Measurements from ENCODE around the gene RNF220. TPM values are rescaled to one million over a fixed set of nuclear protein-coding genes. Genes with fewer than 3 reads are reported as not detected.

Gene RNF220
- polyA plus RNA-seq, 1 donor from 2014 or later, result 142 TPM

DNA sequence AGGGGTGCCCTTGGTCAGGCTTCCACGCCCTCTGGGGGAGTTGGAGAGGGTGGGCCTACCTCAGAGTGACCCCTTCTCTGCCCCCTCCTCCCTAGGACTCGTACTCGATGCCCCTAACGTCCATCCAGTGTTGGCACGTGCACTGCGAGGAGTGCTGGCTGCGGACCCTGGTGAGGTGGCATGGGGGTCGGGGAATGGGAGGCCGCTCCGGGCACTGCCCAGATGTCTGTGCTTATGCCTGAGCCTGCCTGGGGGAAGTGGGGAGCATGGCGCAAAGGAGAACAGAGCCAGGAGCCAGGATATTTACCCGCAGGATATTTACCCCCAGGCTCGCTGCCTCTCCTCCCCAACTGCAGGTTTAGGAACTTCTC is 244.7 kb downstream of the RNF220 start:
- Histone ChIP-seq H3K27me3 (ENCODE audit: insufficient read depth, low read depth, low read length) (no peaks in the 10 kb centered on the region), H3K9ac (ENCODE audit: low read length) (peak overlapping the region; percentile 23), H4K20me1 (ENCODE audit: insufficient read depth) (no peaks in the 10 kb centered on the region), H3K36me3 (ENCODE audit: insufficient read depth, low read length) (no peaks in the 10 kb centered on the region), H3K9me3 (ENCODE audit: low read length) (no peaks in the 10 kb centered on the region), H3K9me2 (ENCODE audit: insufficient read depth, low read length) (no peaks in the 10 kb centered on the region), H3F3A (ENCODE audit: insufficient read depth, low read length, poor library complexity, severe bottlenecking) (no peaks in the 10 kb centered on the region), H3K4me3 (ENCODE audit: low read length) (no peak overlapping the region), H2AFZ (ENCODE audit: low read depth, low read length) (no peak overlapping the region), H3K79me2 (replicated peaks; ENCODE audit: insufficient read depth, low read length) (no peaks in the 10 kb centered on the region), H3K27ac (ENCODE audit: low read length) (no peak overlapping the region), H3K4me2 (ENCODE audit: low read length) (no peak overlapping the region)
- TF ChIP-seq SMC3 (conservative IDR thresholded peaks at IDR 0.05; ENCODE audit: poor library complexity), result no peak
- TF ChIP-seq POLR2AphosphoS5 (IDR thresholded peaks at IDR 0.05), result no peak
- TF ChIP-seq MXI1 (conservative IDR thresholded peaks at IDR 0.05; ENCODE audit: poor library complexity, severe bottlenecking), result no peak
- TF ChIP-seq EZH2 (IDR thresholded peaks at IDR 0.05; ENCODE audit: borderline replicate concordance, insufficient read depth, low read length, poor library complexity, severe bottlenecking), result no peak

DNA sequence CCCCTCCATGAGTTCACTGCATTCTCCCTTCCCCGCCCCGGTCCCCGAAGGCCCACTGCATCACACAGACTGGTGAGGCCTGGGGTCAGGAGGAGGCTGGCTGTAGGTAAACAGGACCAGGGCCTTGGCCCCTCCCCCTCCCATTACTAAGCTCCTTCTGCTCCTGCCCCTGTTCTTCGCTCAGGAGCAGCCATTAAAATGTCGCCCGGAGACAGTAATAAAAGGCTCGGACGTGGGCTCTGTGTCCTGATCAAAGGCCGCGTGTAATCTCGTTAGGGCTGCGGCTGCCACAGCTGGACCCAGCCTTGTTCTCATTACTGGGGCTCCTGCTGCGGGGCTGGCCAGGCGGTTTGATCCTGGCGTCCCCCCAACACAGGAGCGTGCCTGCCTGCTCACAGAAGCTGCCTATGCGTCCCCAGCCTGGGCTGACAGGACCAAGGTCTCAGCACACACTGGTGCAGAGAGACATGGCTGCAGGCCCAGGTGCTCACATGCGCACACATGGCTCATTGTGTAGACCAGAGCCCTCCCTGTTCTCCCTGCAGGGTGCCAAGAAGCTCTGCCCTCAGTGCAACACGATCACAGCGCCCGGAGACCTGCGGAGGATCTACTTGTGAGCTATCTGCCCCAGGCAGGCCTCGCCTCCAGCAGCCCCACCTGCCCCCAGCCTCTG is 245.2 kb downstream of the RNF220 start:
- Histone ChIP-seq H3K9ac (ENCODE audit: low read length) (peak overlapping the region; percentile 23), H3F3A (ENCODE audit: insufficient read depth, low read length, poor library complexity, severe bottlenecking) (no peaks in the 10 kb centered on the region), H3K4me3 (ENCODE audit: low read length) (no peak overlapping the region), H4K20me1 (ENCODE audit: insufficient read depth) (no peaks in the 10 kb centered on the region), H2AFZ (ENCODE audit: low read depth, low read length) (no peak overlapping the region), H3K36me3 (ENCODE audit: insufficient read depth, low read length) (no peaks in the 10 kb centered on the region), H3K27ac (ENCODE audit: low read length) (no peak overlapping the region), H3K27me3 (ENCODE audit: insufficient read depth, low read depth, low read length) (no peaks in the 10 kb centered on the region), H3K79me2 (replicated peaks; ENCODE audit: insufficient read depth, low read length) (no peaks in the 10 kb centered on the region), H3K9me2 (ENCODE audit: insufficient read depth, low read length) (no peaks in the 10 kb centered on the region), H3K9me3 (ENCODE audit: low read length) (no peaks in the 10 kb centered on the region), H3K4me2 (ENCODE audit: low read length) (no peak overlapping the region)
- TF ChIP-seq EP300 (conservative IDR thresholded peaks at IDR 0.05; ENCODE audit: poor library complexity, severe bottlenecking), result no peak

DNA sequence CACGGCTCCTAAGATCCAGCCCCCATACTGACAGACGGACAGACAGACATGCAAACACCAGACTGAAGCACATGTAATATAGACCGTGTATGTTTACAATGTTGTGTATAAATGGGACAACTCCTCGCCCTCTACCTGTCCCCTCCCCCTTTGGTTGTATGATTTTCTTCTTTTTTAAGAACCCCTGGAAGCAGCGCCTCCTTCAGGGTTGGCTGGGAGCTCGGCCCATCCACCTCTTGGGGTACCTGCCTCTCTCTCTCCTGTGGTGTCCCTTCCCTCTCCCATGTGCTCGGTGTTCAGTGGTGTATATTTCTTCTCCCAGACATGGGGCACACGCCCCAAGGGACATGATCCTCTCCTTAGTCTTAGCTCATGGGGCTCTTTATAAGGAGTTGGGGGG is 246.0 kb downstream of the RNF220 start:
- no peaks in the 10 kb centered on the region for H3F3A ChIP-seq (ENCODE audit: insufficient read depth, low read length, poor library complexity, severe bottlenecking)
- no peaks in the 10 kb centered on the region for H4K20me1 ChIP-seq (ENCODE audit: insufficient read depth)
- no peak overlapping the region for H3K27ac ChIP-seq (ENCODE audit: low read length)
- H3K9ac ChIP-seq (ENCODE audit: low read length), result no peak overlapping the region
- no peaks in the 10 kb centered on the region for H3K9me3 ChIP-seq (ENCODE audit: low read length)
- H3K4me2 ChIP-seq (ENCODE audit: low read length), result no peak overlapping the region
- no peaks in the 10 kb centered on the region for H3K27me3 ChIP-seq (ENCODE audit: insufficient read depth, low read depth, low read length)
- H3K36me3 ChIP-seq (ENCODE audit: insufficient read depth, low read length), result no peaks in the 10 kb centered on the region
- no peak overlapping the region for H2AFZ ChIP-seq (ENCODE audit: low read depth, low read length)
- H3K79me2 ChIP-seq (replicated peaks; ENCODE audit: insufficient read depth, low read length), result no peaks in the 10 kb centered on the region
- H3K4me3 ChIP-seq (ENCODE audit: low read length), result no peak overlapping the region
- H3K9me2 ChIP-seq (ENCODE audit: insufficient read depth, low read length), result no peaks in the 10 kb centered on the region
- no peak for TF ChIP-seq SMC3 (conservative IDR thresholded peaks at IDR 0.05; ENCODE audit: poor library complexity)
- no peak for TF ChIP-seq RAD21 (conservative IDR thresholded peaks at IDR 0.05)
- no peak for TF ChIP-seq EP300 (conservative IDR thresholded peaks at IDR 0.05; ENCODE audit: poor library complexity, severe bottlenecking)
- TF ChIP-seq POLR2AphosphoS5 (IDR thresholded peaks at IDR 0.05), result no peak
- TF ChIP-seq, protein P1, sequence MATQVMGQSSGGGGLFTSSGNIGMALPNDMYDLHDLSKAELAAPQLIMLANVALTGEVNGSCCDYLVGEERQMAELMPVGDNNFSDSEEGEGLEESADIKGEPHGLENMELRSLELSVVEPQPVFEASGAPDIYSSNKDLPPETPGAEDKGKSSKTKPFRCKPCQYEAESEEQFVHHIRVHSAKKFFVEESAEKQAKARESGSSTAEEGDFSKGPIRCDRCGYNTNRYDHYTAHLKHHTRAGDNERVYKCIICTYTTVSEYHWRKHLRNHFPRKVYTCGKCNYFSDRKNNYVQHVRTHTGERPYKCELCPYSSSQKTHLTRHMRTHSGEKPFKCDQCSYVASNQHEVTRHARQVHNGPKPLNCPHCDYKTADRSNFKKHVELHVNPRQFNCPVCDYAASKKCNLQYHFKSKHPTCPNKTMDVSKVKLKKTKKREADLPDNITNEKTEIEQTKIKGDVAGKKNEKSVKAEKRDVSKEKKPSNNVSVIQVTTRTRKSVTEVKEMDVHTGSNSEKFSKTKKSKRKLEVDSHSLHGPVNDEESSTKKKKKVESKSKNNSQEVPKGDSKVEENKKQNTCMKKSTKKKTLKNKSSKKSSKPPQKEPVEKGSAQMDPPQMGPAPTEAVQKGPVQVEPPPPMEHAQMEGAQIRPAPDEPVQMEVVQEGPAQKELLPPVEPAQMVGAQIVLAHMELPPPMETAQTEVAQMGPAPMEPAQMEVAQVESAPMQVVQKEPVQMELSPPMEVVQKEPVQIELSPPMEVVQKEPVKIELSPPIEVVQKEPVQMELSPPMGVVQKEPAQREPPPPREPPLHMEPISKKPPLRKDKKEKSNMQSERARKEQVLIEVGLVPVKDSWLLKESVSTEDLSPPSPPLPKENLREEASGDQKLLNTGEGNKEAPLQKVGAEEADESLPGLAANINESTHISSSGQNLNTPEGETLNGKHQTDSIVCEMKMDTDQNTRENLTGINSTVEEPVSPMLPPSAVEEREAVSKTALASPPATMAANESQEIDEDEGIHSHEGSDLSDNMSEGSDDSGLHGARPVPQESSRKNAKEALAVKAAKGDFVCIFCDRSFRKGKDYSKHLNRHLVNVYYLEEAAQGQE (IDR thresholded peaks at IDR 0.05; ENCODE audit: borderline replicate concordance), result no peak
- TF ChIP-seq EZH2 (IDR thresholded peaks at IDR 0.05; ENCODE audit: borderline replicate concordance, insufficient read depth, low read length, poor library complexity, severe bottlenecking), result no peak
- no peak for TF ChIP-seq MXI1 (conservative IDR thresholded peaks at IDR 0.05; ENCODE audit: poor library complexity, severe bottlenecking)
